ENCODE data around the gene TLCD3B. TPM values are rescaled to one million over a fixed set of nuclear protein-coding genes. Genes with fewer than 3 reads are reported as not detected.
A peak's percentile ranks its signal among the peaks of the same experiment; 100 is the strongest.

Gene TLCD3B
- total and polyA plus RNA-seq, 2 of the 4 experiments (the other 2 are of a cell fraction): 0.19 TPM; not detected in 1

DNA sequence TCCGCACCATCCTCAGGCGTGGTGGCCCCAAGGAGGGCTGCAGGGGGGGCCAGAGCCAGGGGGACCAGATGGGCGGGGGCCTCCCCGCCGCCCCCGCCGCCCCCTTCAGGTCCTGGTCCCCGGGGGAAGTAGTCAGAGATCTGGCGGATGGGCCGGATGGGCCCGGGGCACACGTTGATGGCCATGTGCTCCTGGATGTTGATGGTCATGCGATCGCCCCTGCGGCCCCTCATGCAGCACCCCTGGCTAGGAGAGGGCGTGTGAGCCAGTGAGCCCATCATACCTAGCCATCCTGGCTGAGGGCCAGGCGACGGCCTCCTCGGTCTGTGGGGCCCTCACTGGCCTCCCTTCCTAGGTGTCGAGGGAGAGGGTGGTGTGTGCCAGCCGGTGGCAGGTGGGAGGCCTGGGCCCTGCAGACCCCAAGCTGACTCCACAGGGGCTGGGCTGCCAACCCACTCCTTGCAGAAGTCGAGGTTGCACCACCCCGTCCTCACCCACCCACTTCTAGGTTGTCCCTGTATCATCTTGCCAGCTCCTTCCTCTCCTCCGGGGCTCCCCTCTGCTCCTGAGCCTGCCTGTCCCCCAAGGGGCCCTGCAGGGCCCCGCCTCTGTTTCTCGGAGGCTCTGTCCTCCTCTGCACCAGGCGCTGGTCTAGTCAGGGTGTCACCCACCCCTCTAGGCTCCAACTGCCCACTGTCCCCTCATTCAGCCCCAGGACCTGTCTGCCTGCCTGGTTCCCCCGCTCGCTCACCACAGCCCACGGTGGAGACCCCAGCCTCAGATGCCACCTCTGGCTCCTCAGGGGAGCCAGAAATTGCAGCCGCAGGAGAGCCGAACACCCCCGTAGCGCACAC is 20.9 kb downstream of the TLCD3B start:
- Histone ChIP-seq H3K9me1 (ENCODE audit: insufficient read depth, low read length) (no peaks in the 10 kb centered on the region), H4K20me1 (ENCODE audit: insufficient read depth, low read length) (no peaks in the 10 kb centered on the region; the same call in 1 of the 2 replicates), H3K4me2 (ENCODE audit: low read depth, low read length) (no peak overlapping the region; the same call in 1 of the 2 replicates), H3K4me3 (ENCODE audit: insufficient read depth, low read depth, low read length) (no peak overlapping the region), H3K9me3 (ENCODE audit: control insufficient read depth, insufficient read depth, low read length) (no peaks in the 10 kb centered on the region), H3K79me1 (ENCODE audit: low read depth in 1 of 2, low read length in 2 of 2) (no peaks in the 10 kb centered on the region; a peak in 1 of 4 replicates), H4K91ac (ENCODE audit: insufficient read depth, low read depth, low read length) (no peak overlapping the region), H3K27me3 (ENCODE audit: control insufficient read depth, insufficient read depth, low read length) (peaks cover 27% of the 10 kb centered on the region), H4K8ac (ENCODE audit: low read depth in 2 of 2, low read length in 2 of 2) (no peak overlapping the region), H4K5ac (ENCODE audit: low read depth, low read length) (no peak overlapping the region), H3K4ac (ENCODE audit: low read depth, low read length) (no peak overlapping the region), H3K23ac (ENCODE audit: low read depth, low read length) (no peak overlapping the region), H2AK5ac (ENCODE audit: low read depth, low read length) (no peak overlapping the region), H3K9ac (ENCODE audit: low read depth, low read length) (no peak overlapping the region), H2AFZ (replicated peaks; ENCODE audit: low read length, poor library complexity) (peak overlapping the region; percentile 23), H2BK120ac (ENCODE audit: low read depth, low read length) (no peak overlapping the region), H3K4me1 (ENCODE audit: control insufficient read depth, insufficient read depth, low read length) (no peaks in the 10 kb centered on the region; the same call in 1 of the 2 replicates), H3K18ac (ENCODE audit: low read depth, low read length) (no peak overlapping the region), H3K56ac (ENCODE audit: extremely low read depth, insufficient read depth, low read length) (no peak overlapping the region), H2BK5ac (ENCODE audit: low read depth, low read length, poor library complexity, severe bottlenecking) (no peak overlapping the region), H3K27ac (ENCODE audit: insufficient read depth, low read length) (no peak overlapping the region), H2AK9ac (replicated peaks; ENCODE audit: low read depth, low read length, poor library complexity) (peak overlapping the region; percentile 61), H3K36me3 (ENCODE audit: control insufficient read depth, insufficient read depth, low read length) (no peaks in the 10 kb centered on the region), H2BK20ac (ENCODE audit: low read depth, low read length) (no peak overlapping the region), H2BK15ac (ENCODE audit: low read depth, low read length) (no peak overlapping the region), H3K14ac (replicated peaks; ENCODE audit: low read depth, low read length) (no peak overlapping the region)
- ATAC-seq (ENCODE audit: low read depth): peak; percentile 8; the same call in 1 of the 2 replicates
- WGBS, 2 experiments (ENCODE audit: extremely low coverage in 2 of 2, insufficient read length in 1 of 2): 16% methylated on average over 16 of the region's 34 CpGs; no CpG with 5 or more reads in 1 of the 2 experiments
- no peak for DNase-seq
- dilution Hi-C loops (cut with HindIII; ENCODE audit: low sequenced_read_pairs, unreplicated experiment) (no loop called here), intact Hi-C loops (cut with micrococcal nuclease) (no loop called here), in situ Hi-C loops (cut with MboI; ENCODE audit: low sequenced_read_pairs) (no loop called here)
- no TSS peak for BruUV-seq (replicated peaks)
- POLR2A ChIA-PET (ENCODE audit: unreplicated experiment): no interaction called here
- CTCF ChIA-PET: no interaction called here
- TF ChIP-seq NFE2L2 (IDR thresholded peaks at IDR 0.05; ENCODE audit: low read depth, low read length) (no peak), BHLHE40 (IDR thresholded peaks at IDR 0.05; ENCODE audit: low read depth, low read length) (no peak)
- TF ChIP-seq, protein P1, sequence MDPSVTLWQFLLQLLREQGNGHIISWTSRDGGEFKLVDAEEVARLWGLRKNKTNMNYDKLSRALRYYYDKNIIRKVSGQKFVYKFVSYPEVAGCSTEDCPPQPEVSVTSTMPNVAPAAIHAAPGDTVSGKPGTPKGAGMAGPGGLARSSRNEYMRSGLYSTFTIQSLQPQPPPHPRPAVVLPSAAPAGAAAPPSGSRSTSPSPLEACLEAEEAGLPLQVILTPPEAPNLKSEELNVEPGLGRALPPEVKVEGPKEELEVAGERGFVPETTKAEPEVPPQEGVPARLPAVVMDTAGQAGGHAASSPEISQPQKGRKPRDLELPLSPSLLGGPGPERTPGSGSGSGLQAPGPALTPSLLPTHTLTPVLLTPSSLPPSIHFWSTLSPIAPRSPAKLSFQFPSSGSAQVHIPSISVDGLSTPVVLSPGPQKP (IDR thresholded peaks at IDR 0.05; ENCODE audit: borderline replicate concordance, low read depth, low read length): no peak
